ENCODE results near the gene HS6ST2. TPM values are rescaled to one million over a fixed set of nuclear protein-coding genes. Genes with fewer than 3 reads are reported as not detected.

Gene HS6ST2
- total RNA-seq, 1 donor from 2014 or later, result not detected

- DNase-seq (ENCODE audit: low spot score), result no peak
- ATAC-seq, result no peak
Observed at GRCh38 chrX:132853040-132853439, 105.4 kb downstream of the HS6ST2 start.

- ATAC-seq, result no peak
- DNase-seq (ENCODE audit: low spot score), result no peak
Observed at GRCh38 chrX:132848296-132848970, 110.0 kb downstream of the HS6ST2 start.

- ATAC-seq (no peak), DNase-seq (ENCODE audit: low spot score) (no peak)
Observed at GRCh38 chrX:132843363-132843762, 115.1 kb downstream of the HS6ST2 start.

GRCh38 chrX:132842460-132843238 lies 115.8 kb downstream of the HS6ST2 start:
- DNase-seq (ENCODE audit: low spot score) (no peak), ATAC-seq (no peak)

DNA sequence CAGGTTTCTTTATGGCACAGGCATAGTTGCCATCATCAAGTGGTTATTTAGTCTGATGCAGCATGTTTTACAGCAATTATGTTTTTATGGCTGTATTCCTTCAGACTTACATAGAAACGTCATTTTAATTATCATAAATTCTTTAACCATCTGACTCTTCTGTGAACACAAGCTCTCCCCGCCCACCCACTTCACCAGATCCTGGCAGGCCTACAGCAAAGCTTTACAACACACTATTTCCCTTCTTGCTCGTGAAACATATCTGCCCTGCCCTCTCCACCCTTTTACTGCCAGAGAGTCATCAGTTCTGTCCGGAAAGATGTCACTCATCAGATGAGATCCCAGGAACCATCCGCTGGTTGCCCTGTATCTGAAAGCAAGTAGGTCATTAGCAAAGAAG lies 120.5 kb downstream of the HS6ST2 start:
- DNase-seq (ENCODE audit: low spot score) (no peak), ATAC-seq (no peak)

- ATAC-seq (no peak), DNase-seq (ENCODE audit: low spot score) (no peak)
Observed at GRCh38 chrX:132837126-132837525, 121.3 kb downstream of the HS6ST2 start.

GRCh38 chrX:132836471-132836870 lies 122.0 kb downstream of the HS6ST2 start:
- ATAC-seq, result no peak

GRCh38 chrX:132834741-132835140 lies 123.7 kb downstream of the HS6ST2 start:
- DNase-seq (ENCODE audit: low spot score), result no peak
- ATAC-seq, result no peak

More at GRCh38 chrX:132836471-132836870, 122.0 kb downstream of the HS6ST2 start:
- DNase-seq (ENCODE audit: low spot score), result no peak

DNA sequence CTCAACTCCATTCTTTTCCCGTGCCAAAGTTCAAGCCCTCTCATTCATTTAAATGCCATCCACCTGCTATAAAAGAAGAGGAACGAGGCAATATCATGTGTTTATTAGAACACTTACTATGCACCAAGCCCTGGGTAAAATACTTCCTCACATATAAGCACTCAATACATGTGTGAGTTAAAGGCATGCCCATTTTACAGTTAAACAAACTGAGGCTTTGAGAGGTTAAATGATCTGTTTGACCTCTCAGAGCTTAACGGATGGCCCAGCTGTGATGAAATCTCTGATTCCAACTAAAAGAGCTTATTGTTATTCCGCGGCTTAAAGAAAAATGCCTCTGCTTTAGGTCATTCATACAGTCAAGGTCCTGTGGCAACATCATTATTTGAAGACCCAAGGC lies 124.3 kb downstream of the HS6ST2 start:
- DNase-seq (ENCODE audit: low spot score) (no peak), ATAC-seq (no peak)

DNA sequence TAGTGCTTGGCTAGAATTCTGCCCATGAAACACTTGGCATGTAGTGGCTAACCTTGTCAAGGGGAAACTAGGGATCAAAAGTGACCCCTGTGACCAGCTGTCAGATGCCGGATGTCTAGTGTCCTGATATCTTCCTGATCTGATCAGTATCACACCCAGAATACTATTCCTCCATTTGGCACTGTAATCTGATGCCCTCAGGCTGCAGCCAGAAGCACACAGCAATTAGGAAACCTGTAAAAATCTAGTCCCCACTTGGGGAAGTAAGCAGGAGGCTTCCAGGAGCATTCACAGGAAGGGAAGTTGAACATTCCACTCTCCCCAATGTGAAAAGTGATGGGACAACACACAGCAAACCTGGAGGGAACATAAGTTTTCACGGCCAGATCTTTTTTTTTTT lies 125.1 kb downstream of the HS6ST2 start:
- ATAC-seq (no peak), DNase-seq (ENCODE audit: low spot score) (no peak)

- DNase-seq (ENCODE audit: low spot score), result no peak
Observed at GRCh38 chrX:132831336-132831973, 127.0 kb downstream of the HS6ST2 start.

DNA sequence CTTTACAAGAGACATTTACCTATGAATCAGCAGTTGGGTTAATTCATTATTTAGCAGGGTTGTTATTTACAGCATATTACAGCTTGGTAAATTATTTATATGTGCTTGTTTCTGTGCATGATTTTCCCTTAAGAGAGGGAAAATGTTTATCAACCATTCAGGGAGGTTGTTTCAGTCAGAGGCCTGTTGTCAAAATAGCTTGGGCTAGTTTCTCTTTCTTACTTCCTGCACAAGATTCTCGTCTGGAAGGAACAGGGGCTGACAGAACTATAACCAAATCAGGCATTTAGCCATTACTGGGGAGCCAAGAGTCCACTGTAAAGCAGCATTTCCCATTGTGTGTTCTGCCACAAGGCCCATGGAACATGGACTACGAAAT lies 135.8 kb downstream of the HS6ST2 start:
- DNase-seq (ENCODE audit: low spot score) (no peak), ATAC-seq (no peak)

More at GRCh38 chrX:132831336-132831973, 127.0 kb downstream of the HS6ST2 start:
- ATAC-seq, result no peak

DNA sequence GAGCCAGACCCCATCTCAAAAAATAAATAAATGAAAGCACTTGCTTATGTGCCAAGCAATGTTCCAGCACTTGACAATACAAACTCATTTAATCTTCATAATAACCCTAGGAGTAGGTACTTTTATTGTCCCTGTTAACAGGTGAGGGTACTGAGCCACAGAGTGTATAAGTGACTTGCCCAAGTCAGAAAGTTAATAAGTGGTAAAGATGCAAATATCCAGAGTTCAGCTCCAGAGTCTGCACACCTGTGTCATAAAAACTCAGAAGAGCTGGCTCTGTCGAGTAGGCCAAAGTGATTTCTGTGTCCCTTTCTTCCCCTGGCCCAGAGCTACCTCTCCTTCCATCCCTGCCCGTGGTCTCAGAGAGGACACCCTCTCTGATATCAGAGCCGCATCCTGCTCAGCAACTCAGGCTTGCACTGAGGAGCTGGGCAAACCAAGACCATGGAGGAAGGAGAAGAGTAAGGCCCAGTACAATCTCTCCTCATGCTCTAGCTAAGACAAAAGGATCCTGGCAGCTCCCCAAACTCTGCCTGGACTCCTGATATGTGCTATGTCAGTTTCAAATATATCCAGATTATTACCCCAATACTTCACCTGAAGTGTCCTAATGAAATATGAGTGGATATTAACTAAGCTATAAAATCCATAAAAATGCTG lies 136.3 kb downstream of the HS6ST2 start:
- DNase-seq (ENCODE audit: low spot score) (no peak), ATAC-seq (no peak)

DNA sequence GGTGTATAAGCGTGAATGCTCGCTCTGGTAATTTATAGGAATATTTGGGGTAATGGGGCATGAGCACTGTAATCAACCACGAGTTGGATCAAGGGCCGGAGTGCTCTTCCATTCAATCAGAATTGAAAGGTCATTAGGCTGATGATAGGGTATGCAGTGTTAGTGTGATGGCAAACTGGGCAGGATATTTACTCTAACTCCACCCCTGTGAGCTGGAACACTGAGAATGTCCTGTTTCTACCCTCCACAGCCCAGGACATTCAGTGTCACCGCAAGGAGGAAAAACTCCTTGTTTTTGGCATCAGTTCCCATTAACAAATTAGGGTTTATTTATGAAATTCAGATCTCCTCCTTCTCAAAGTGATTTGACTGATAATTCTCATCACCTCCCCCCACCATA lies 137.8 kb downstream of the HS6ST2 start:
- DNase-seq (ENCODE audit: low spot score) (no peak), ATAC-seq (no peak)

DNA sequence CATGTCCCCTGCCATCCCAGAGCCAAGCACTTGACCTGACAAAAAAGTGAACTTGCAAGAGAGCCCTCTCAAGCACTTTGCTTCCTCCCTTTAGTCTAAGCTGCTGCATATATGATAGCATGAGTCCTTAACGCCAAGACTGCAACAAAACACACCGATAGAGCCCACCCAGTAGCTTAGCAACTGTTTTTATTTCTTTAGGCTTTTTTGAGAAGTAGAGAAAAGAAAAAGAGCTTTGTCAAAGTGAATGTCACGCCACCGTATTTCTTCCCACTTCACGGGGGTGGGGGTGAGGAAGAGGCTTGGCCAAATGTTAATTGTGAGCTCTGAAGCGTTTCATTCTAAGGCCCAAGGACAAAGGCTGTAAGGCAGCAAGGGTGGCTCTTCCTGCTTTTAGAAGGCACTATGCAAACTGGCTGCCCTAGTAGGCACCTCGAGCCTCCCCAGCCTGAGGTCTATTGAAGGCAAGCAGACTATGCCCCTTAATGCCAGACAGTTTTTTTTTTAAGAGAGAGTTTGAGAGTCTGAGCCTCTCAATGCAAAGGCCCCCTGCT lies 138.6 kb downstream of the HS6ST2 start:
- ATAC-seq (no peak), DNase-seq (ENCODE audit: low spot score) (no peak)

DNA sequence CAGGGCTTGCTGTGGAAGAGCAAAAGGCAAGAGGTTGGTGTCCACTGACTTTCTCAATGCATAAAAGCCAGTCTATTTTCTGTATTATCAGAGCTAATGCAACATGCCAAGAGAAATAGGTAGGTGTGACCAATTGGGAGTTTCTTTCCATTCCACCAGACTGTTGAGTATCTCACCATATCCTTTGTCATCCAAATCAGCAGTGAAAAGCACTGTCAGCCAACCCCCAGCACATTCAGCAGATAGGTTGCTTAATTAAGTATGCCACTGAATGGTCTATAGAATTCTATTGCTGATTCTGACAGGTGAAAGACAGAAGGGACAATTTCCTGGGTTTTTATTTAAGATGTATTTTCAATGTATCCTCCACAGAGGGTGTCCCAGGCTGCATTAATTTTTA lies 139.8 kb downstream of the HS6ST2 start:
- no peak for DNase-seq (ENCODE audit: low spot score)
- ATAC-seq, result no peak

DNA sequence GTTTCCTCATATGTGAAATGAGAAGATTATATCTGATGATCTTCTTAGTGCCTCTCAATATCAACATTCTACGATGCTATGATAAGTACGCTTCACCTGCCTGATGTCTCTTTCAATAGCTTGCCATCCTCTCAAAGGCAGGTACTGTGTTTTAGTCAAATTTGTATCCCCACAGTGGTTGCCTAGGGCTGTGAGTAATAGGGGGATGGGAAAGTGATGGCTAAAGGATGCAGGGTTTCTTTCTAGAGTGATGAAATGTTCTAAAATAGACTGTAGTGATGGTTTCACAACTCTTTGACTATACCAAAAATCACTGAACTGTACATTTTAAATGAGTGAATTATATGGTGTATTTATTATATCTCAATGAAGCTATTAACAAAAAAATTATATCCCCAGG lies 142.8 kb downstream of the HS6ST2 start:
- DNase-seq (ENCODE audit: low spot score) (no peak), ATAC-seq (no peak)

DNA sequence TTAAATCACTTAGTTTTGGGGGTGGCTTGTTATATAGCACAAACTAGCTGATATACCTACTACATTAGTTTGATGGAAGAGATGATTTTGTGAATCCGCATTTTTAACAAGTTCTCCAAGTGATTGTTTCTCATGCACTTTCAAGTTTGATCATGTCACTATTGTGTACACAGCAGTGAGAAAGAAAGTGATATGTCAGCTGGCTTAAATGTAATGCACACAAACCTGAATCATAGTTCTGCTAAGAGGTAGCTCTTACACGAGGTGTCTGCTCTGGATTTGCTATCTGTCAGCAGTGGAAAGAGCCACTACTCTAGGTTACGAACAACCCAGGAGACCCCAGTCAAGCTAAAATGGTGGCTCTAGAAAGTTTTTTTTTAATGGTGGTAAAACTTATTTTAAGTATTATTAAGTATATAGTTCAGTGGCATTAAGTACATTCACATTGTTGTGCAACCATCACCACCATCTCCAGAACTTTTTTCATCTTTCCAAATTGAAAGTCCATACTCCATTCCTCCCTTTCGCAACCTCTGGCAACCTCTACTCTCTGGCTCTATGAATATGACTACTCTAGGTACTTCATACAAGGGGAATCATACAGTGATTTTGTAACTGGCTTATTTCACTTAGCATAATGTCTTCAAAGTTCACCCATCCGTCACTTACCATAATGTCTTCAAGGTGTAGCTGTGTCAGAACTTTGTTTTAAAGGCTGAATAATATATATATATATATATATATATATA lies 147.3 kb downstream of the HS6ST2 start:
- DNase-seq (ENCODE audit: low spot score) (no peak), ATAC-seq (no peak)

DNA sequence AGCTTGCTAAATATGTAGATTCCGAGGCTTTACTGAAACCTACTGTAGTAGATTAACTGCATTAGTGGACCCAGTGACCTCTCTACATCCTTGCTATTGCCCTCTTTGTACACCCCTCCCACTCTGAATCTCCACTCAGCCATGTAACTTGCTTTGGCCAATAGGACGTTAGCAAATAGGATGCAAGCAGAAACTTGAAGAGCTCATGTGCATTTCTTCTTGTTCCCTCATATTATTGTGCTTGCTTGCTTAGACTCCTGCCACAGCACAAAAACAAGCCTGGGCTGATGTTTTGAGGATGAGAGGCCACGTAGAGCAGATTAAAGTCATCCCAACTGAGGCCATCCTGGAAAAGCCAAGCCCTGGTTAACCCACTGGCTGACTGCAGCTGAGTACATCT lies 147.9 kb downstream of the HS6ST2 start:
- ATAC-seq, result no peak
- DNase-seq (ENCODE audit: low spot score), result no peak

GRCh38 chrX:132809581-132809980 lies 148.8 kb downstream of the HS6ST2 start:
- DNase-seq (ENCODE audit: low spot score), result no peak
- no peak for ATAC-seq

All from left lobe of liver (tissue), 2 donors.